Measurements from ENCODE around the gene UST. TPM values are rescaled to one million over a fixed set of nuclear protein-coding genes. Genes with fewer than 3 reads are reported as not detected.

Gene UST
- total RNA-seq, 2 experiments from 2014 or later, result 1.9 to 3.7 TPM

- peaks cover 0 to 4% of the 10 kb centered on the region in 2 experiments for H3K9me3 ChIP-seq (ENCODE audit: control insufficient read depth in 1 of 2, insufficient read depth in 1 of 2, low read length in 2 of 2)
- Mint-ChIP-seq H3K4me1 (ENCODE audit: low read depth) (no peaks in the 10 kb centered on the region), H3K27ac (no peak overlapping the region), H3K9me3 (no peaks in the 10 kb centered on the region), H3K4me3 (no peak overlapping the region), H3K36me3 (ENCODE audit: low read depth) (no peaks in the 10 kb centered on the region), H3K27me3 (no peaks in the 10 kb centered on the region)
- ChIA-PET CTCF (no interaction called here), POLR2A (no interaction called here)
- H3K4me1 ChIP-seq (ENCODE audit: insufficient read depth, low read length), result no peaks in the 10 kb centered on the region
- ATAC-seq (ENCODE audit: poor library complexity), result no peak
- H3K27ac ChIP-seq (ENCODE audit: low read depth in 1 of 2, low read length in 2 of 2), result no peak overlapping the region
- no peak overlapping the region for H3K4me3 ChIP-seq (ENCODE audit: low read length)
- intact Hi-C loops (cut with DNase I, micrococcal nuclease), result no loop called here
- no peak for TF ChIP-seq CTCF (IDR thresholded peaks at IDR 0.05)
- H3K36me3 ChIP-seq (ENCODE audit: insufficient read depth, low read length), result no peaks in the 10 kb centered on the region
- DNase-seq, result no peak
- no peaks in the 10 kb centered on the region for H3K27me3 ChIP-seq (ENCODE audit: control insufficient read depth in 1 of 2, insufficient read depth in 2 of 2, low read length in 2 of 2)
Observed at GRCh38 chr6:148814082-148814790, 67.4 kb downstream of the UST start.

- no peak for TF ChIP-seq CTCF (IDR thresholded peaks at IDR 0.05)
- no peak overlapping the region for H3K27ac Mint-ChIP-seq
- CTCF ChIA-PET, result no interaction called here
Observed at GRCh38 chr6:148814869-148815268, 68.0 kb downstream of the UST start.

GRCh38 chr6:148816117-148816516, 69.3 kb downstream of the UST start:
- Mint-ChIP-seq H3K27ac (no peak overlapping the region), H3K9me3 (no peaks in the 10 kb centered on the region), H3K4me1 (ENCODE audit: low read depth) (no peaks in the 10 kb centered on the region), H3K36me3 (ENCODE audit: low read depth) (no peaks in the 10 kb centered on the region), H3K27me3 (no peaks in the 10 kb centered on the region), H3K4me3 (no peak overlapping the region)
- CTCF ChIA-PET, result no interaction called here
- POLR2A ChIA-PET, result no interaction called here
- Histone ChIP-seq H3K27me3 (ENCODE audit: control insufficient read depth in 1 of 2, insufficient read depth in 2 of 2, low read length in 2 of 2) (no peaks in the 10 kb centered on the region), H3K27ac (ENCODE audit: low read depth in 1 of 2, low read length in 2 of 2) (no peak overlapping the region), H3K4me1 (ENCODE audit: insufficient read depth, low read length) (no peaks in the 10 kb centered on the region), H3K4me3 (ENCODE audit: low read length) (no peak overlapping the region), H3K9me3 (ENCODE audit: control insufficient read depth in 1 of 2, insufficient read depth in 1 of 2, low read length in 2 of 2) (peaks cover 0 to 4% of the 10 kb centered on the region in 2 experiments), H3K36me3 (ENCODE audit: insufficient read depth, low read length) (no peaks in the 10 kb centered on the region)
- DNase-seq, result no peak
- TF ChIP-seq CTCF (IDR thresholded peaks at IDR 0.05), result no peak
- ATAC-seq (ENCODE audit: poor library complexity), result no peak
- intact Hi-C loops (cut with DNase I, micrococcal nuclease), result no loop called here

More at GRCh38 chr6:148814869-148815268, 68.0 kb downstream of the UST start:
- Mint-ChIP-seq H3K9me3 (no peaks in the 10 kb centered on the region), H3K36me3 (ENCODE audit: low read depth) (no peaks in the 10 kb centered on the region), H3K4me3 (no peak overlapping the region), H3K4me1 (ENCODE audit: low read depth) (no peaks in the 10 kb centered on the region), H3K27me3 (no peaks in the 10 kb centered on the region)
- Histone ChIP-seq H3K27me3 (ENCODE audit: control insufficient read depth in 1 of 2, insufficient read depth in 2 of 2, low read length in 2 of 2) (no peaks in the 10 kb centered on the region), H3K4me1 (ENCODE audit: insufficient read depth, low read length) (no peaks in the 10 kb centered on the region), H3K27ac (ENCODE audit: low read depth in 1 of 2, low read length in 2 of 2) (no peak overlapping the region), H3K36me3 (ENCODE audit: insufficient read depth, low read length) (no peaks in the 10 kb centered on the region), H3K9me3 (ENCODE audit: control insufficient read depth in 1 of 2, insufficient read depth in 1 of 2, low read length in 2 of 2) (peaks cover 0 to 4% of the 10 kb centered on the region in 2 experiments), H3K4me3 (ENCODE audit: low read length) (no peak overlapping the region)
- no peak for ATAC-seq (ENCODE audit: poor library complexity)
- no peak for DNase-seq
- POLR2A ChIA-PET, result no interaction called here
- intact Hi-C loops (cut with DNase I, micrococcal nuclease), result no loop called here

Measured in CD4-positive, alpha-beta T cell (primary cell).